ENCODE results near the gene LPIN3.

LPIN3 gene

GRCh38 chr20:41327178-41327577, 13.4 kb upstream of the LPIN3 start:
- H3K27ac ChIP-seq: no peak overlapping the region
- TF ChIP-seq ZFX (IDR thresholded peaks at IDR 0.05): no peak
- TF ChIP-seq, protein P1, sequence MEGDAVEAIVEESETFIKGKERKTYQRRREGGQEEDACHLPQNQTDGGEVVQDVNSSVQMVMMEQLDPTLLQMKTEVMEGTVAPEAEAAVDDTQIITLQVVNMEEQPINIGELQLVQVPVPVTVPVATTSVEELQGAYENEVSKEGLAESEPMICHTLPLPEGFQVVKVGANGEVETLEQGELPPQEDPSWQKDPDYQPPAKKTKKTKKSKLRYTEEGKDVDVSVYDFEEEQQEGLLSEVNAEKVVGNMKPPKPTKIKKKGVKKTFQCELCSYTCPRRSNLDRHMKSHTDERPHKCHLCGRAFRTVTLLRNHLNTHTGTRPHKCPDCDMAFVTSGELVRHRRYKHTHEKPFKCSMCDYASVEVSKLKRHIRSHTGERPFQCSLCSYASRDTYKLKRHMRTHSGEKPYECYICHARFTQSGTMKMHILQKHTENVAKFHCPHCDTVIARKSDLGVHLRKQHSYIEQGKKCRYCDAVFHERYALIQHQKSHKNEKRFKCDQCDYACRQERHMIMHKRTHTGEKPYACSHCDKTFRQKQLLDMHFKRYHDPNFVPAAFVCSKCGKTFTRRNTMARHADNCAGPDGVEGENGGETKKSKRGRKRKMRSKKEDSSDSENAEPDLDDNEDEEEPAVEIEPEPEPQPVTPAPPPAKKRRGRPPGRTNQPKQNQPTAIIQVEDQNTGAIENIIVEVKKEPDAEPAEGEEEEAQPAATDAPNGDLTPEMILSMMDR (conservative IDR thresholded peaks at IDR 0.05): no peak

DNA sequence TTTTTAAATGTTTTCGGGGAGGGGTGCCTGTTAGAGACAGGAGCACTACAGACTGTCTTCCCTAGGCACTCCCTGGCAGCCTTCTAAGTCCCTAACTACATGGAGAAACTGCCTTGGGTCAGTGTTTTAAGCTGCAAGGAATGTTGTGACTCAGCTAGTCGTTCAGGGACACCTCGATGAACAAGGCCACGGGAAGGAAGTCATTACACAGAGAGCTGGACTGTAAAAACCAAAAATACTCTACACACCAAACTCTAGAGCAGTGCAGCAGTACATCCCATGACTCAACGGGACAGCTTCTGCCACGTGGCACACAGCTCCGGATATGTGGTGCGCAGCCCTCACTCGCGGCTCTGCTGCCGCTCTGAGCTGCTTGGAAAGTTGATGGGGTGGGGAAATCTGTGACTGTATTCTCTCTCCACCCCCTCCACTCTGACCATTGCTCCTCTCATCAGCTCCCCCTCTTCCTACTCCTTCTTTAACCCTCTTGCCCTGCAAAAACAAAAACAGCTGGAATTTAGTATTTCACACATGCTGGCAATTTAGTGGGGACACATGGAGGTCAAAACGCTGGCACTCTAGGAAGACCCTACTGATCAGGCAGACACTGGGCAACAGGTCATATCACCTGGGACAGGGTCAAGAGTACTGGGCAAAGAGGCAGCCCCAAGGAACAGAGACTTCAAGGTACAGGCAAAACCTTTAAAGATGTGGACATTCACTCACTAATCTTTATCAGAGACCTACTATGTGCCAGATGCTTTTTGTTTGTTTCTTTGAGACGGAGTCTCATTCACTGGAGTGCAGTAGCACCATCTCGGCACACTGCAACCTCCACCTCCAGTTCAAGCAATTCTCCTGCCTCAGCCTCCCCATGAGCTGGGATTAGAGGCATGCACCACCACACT, 10.9 kb upstream of the LPIN3 start:
- TF ChIP-seq ZFX (IDR thresholded peaks at IDR 0.05): no peak
- TF ChIP-seq, protein P1 (conservative IDR thresholded peaks at IDR 0.05): no peak
- H3K27ac ChIP-seq: no peak overlapping the region

DNA sequence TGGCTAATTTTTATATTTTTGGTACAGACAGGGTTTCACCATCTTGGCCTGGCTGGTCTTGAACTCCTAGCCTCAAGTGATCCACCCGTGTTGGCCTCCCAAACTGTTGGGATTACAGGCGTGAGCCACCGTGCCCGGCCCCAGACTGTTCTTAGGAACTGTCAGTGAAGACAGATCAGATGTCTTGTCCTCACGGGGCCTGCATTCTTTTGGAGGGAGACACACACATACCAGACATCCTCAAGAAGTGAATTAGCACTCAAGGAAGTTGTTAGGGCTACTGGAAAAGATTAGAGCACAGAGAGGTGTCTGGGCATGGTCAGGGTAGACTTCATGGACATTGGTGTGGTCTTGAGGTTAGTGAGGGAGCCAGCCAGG, 10.3 kb upstream of the LPIN3 start:
- no peak overlapping the region for H3K27ac ChIP-seq
- TF ChIP-seq, protein P1 (conservative IDR thresholded peaks at IDR 0.05): no peak
- no peak for TF ChIP-seq ZFX (IDR thresholded peaks at IDR 0.05)

DNA sequence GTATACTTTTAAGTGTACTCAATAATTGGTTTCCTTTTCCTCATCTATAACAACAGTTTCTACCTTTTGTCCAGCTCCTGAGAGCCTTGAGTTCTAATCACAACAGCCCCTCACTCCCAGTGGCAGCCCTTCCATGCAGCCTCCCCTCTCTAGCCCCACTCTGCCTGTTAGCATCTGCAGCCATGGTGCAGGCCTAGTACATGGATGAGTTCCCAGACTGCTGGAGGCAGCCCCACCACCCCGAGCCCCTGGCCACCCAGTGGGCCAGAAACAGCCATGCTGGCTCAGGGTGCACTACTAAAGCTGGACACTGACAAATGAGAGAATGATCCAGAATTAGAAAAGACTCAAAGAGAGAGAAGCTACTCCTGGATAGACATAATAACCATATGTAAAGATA, 9.7 kb upstream of the LPIN3 start:
- TF ChIP-seq, protein P1 (conservative IDR thresholded peaks at IDR 0.05): no peak
- no peak for TF ChIP-seq ZFX (IDR thresholded peaks at IDR 0.05)
- H3K27ac ChIP-seq: no peak overlapping the region

- H3K27ac ChIP-seq: no peak overlapping the region
- TF ChIP-seq ZFX (IDR thresholded peaks at IDR 0.05): no peak
- TF ChIP-seq, protein P1 (conservative IDR thresholded peaks at IDR 0.05): no peak
Measured at GRCh38 chr20:41331731-41332130, 8.9 kb upstream of the LPIN3 start.

DNA sequence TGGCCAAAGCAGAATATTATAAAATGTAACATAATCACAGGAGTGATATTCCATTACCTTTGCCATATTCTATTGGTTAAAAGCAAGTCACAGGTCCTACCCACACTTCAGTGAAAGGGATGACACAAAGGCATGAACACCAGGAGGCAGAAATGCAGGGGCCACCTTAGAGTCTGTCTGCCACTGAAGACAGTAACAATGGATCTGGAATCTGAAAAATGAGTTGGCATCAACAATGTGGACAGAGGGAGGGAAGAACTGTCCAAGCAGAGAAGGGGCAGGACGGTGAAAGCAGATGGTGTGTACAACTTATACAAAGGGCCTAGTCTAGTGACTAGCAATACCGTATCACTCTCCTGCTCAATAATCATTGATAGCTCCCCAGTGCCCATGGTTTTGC, 6.6 kb upstream of the LPIN3 start:
- no peak overlapping the region for H3K27ac ChIP-seq
- TF ChIP-seq ZFX (IDR thresholded peaks at IDR 0.05): no peak

DNA sequence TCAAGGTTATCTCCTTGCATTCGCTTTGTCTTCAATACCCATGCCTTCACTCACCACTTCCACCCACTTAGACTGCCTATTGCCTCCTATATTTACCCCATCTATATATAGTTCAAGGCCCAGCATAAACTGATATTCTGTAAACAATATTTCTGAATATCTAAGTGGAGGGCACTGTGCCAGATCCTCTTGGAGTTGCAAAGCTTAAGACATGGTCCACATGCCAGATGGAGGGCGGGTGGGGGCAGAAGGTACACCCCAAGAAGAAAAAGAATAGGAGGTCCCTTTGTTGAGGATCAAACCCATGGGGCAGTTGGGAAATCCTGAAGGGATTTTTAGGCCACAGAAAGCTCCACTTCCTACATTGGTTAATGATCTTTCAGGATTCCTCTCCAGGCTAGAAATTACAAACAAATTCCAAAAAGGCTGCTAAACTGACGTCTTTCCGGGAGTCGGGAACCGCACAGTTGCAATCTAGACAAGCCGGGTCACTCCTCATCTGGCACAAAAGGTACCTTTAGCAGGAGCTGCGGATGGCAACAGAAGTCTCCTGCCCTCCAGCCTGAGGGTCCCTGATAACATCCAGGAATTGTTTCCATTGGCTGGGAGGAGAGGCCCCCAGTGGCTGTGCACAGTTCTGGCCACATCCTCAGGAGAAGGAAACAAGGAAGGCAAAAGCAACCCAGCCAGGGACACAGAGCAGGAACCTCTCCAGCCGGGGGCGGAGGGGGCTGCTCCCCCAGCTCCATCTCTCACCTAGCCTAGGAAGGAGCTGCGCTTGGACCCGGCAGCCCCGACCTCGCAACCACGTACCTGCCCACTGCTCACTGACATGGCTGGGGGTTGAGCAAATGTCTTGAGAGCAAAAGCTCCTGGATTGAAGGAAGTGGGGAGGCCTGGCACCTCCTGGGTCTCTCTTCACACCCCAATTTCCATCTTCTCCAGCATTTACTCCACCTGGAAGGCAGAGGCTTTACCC, 5.9 kb upstream of the LPIN3 start:
- TF ChIP-seq, protein P1 (conservative IDR thresholded peaks at IDR 0.05): no peak
- no peak for TF ChIP-seq ZFX (IDR thresholded peaks at IDR 0.05)
- H3K27ac ChIP-seq: no peak overlapping the region
